T1000 (cell line): ENCODE data around the gene PSG5.
A peak's percentile ranks its signal among the peaks of the same experiment; 100 is the strongest.
"Not testable (repeated sequence)": the region's sequence is repeated elsewhere in the genome, so short reads cannot be mapped to it uniquely, and the experiment has no call there.

Experiments used
- DNase-seq: peaks from one replicate; lab custom pipeline; 2025; ENCODE audit warnings: mixed read lengths; lab: John Stamatoyannopoulos, UW

Gene PSG5

DNA sequence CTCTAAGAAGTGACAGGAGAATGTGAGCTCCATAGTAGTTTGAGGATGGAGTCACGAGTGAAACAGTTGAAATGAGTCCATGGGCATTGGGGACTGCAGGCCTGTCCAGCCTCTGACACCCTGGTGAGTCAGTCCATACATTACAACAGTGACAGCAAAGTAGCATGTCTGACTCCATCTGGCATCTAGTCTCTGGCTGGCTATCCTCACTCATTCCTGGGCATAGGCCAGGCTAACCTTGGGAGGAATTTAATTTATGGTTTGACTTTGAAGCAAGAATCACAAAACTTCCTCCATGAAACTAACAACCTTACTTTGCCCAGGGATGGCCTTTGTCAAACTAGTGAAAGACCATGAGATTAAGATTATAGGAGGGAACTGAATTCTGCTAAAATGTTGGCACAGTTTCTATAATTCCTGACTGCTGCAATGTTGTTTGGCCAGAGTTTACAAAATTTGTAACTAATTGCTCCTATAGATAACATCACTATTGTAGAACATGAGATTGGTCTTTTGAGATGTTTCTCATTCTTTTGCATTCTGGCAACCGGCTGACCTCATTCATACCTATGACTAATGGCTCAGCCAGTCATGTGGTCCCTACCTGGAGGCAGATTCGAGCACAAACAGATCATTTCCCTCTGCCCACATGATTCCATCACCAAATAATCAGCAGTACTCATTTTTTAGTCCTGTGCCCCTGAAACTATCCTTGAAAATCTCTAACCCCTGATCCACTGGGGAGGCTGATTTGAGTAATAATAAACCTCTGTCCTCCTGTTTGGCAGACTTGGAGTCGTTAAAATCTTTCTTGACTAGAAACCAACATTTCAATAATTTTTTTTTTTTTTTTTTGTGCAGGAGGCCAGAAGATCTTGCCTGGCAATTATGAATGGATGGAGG lies 4.2 kb downstream of the PSG5 start:
- DNase-seq = peak; percentile 47

DNA sequence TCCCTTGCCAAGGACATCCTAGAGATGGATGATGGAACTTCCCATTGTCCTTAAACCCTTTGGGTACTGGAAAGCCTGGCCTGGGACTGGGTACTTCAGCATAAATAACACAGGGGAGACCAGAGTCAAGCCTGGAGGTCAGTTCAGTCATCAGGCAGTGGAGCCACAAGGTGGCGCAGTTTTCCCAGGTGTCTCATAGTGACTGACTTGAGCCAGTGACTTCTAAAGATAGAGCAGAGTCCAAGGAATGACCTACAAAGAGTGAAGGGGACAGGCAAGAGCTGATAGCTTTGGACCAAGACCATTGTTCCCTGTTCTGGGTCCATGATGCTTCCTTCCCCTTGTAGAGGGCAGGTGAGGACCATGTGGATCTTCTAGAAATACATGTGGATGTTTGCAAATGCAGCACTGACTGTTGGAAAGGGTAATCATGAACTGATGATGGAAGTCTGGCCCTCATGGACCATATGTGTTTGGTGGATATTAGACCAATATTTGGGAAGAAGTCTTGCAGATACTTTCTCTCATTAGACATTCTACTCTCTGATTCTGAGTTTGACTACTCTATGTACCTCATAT lies 6.7 kb downstream of the PSG5 start:
- not testable (repeated sequence) for DNase-seq

DNA sequence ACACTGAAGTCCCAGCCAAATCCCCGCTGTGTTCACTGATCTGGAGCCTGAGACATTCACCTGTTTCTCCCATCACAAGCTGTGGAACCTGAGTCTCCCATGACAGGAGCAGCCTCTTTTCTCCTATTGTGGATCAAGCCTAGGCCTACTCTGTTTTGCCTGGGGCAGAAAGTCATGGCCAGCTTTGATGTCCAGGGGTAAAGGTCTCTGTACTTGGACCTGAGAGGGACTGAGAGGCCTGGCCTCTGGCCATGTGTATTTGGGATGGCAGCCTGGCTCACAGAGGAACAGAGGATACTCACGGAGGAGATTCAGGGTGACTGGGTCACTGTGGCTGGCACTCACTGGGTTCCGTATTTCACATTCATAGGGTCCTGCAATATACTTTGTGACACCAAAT lies 7.8 kb downstream of the PSG5 start:
- DNase-seq = not testable (repeated sequence)

DNA sequence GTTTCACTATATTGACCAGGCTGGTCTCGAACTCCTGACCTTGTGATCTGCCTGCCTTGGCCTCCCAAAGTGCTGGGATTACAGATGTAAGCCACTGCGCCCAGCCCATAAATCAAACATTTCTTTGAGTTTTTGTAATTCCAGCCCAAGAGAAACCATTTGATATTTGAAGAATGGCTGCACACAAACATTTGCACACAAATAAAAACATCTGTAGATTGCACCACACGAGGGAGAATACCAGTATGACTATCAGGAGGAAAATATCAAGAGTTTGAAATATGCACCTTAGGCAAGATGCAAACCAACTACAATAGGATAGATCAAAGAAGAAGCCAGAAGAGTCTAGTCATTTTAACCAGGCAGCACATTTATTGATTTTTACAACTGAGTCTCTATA lies 20.4 kb downstream of the PSG5 start:
- not testable (repeated sequence) for DNase-seq

DNA sequence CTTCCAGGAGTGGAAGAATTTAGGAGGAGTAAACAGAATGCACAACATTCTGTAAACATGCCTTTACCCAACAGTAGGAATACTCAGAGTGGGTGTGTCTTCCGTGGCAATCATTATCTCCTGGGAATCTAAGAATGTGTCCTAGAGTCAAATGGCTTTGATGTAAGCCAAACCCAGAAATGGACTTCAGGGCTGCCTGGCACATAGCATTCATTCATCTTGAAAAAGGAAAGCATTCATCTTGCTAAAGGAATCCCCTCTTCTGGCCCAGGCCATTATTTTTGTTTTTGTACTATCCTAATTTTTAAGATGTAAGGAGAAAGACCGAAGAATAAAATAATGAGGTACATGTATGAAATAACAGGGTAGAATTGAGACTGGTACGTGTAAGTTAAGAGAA lies 23.2 kb downstream of the PSG5 start:
- not testable (repeated sequence) for DNase-seq

DNA sequence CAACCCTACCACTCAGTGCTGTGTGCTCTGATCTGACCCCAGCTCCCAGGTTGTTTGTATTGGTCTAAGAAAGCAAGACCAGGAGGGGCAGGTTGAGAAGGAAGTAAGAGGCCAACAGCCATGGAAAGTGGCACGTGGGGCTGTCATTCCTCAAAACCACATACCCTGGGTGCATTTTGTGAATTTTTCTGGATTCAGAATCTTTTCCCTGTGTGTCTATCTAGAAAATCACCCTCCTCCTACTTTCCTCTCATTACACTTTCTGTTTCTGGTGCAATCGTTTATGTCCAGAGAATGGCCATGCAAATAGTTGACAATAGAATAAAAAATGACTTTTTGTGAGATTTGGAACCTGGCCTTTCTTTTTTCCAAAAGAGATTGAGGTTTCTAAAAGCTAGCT lies 24.1 kb downstream of the PSG5 start:
- not testable (repeated sequence) for DNase-seq

DNA sequence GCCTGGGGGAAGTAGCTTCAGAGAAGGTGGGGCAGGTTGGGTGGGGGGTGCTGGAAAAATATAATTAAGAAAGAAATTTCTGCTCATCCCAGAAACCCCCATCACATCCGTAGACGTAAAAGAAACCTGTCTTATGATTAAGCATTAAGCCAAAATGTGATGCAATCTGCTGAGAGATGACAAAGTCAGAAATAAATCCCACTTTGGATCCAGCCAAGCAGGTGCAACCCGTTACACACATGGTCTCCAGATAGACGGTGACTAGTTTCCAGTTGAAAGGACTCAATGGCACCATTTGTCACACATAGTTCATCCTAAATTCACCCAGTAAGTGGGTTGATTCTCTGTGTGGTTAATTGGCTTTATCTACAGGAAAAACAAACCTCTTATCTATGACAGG lies 34.1 kb downstream of the PSG5 start:
- DNase-seq = no peak

DNA sequence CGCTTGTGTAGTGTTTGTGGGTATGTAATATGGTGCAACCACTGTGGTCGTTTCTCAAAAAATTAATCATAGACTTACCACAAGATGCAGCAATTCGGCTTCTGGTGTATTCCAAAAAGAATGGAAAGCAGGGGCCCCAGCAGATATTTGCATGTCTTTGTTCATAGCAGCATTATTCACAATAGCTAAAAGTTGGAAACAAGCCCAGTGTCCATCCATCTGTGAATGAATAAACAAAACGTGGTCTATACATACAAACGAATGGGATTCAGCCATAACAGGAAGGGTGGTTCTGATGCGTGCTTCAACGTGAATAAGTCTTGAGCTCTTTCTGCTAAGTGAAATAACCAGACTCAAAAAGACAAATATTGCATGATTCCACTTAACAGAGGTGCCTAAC lies 36.5 kb downstream of the PSG5 start:
- DNase-seq = not testable (repeated sequence)

DNA sequence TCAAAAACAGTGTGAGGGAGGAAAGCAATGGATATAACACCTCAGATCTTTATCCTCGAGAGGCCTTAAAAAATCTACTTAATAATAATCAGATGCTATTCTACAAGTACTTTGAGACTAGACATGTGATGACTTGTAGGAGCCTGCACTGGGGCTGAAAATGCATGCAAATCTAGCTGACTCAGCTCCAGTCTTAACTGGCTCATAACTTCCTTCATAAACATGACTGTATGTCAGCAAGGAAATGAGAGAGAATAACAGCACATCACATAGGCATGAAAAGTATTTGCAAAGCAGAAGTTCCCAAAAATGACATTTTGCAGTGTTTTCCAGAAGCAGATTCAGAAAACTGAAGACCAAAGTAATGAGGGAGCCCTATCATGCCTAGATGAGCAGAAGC lies 38.1 kb downstream of the PSG5 start:
- DNase-seq = no peak

DNA sequence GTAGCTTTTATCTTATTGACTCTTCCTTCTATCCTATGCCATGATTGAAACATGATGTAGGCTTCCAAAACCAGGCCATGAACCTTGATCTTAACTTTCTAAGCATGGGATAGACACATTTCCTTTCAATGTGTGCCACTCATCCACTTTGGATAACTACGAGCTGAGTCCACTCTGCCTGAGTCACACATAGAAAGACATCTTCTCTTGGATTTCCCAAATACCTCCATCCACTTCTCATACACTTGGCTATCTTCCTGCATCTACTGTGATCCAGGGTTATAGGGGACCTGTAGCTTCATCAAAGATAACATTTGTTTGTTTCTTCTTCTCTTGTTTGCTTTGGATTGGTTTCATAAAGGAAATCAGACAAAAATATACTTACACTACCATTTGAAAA lies 44.6 kb downstream of the PSG5 start:
- not testable (repeated sequence) for DNase-seq

DNA sequence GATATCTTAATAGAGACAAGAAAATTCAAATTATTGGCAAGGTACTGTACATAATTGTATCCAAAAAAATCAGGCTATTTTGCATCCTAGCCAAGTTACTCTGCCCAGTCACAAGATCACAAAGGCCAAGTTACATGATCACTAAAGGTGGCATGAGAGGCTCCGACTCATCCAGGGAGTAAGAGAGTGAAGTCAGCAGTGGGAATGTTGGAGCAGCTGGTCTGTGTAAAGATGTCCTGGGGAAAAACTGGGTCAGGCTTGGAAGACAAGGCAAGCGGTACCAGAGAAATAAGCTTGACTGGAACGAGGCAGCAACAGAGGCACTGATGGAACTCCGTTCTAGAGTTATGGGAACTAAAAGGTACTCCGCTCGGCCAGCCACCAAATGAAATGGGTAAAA lies 53.6 kb downstream of the PSG5 start:
- no peak for DNase-seq

DNA sequence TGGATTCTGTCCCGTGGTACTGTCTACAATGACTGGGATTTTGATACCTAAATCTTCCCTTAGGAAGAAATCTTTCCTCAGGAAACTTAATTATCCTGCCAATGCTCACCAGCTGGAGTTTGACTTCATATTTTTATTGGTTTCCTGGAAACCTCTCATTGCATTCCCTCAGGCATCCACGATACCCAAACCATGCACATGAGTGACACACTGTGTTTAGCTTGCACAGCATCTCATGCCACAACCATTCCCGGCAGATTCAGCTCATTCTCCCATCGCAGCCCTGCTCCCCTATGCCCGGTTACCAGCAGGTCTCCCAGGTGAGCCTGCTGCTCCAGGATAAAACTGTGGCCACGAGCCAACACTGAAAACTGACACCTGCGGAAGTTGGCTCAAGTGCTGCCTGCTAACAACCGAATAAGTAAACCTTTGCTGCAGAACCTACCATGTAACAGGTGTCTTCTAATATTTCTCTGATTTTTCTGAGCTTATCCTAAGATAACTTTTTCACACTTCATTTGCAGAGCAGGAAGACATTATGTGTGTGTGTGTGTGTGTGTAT lies 55.0 kb downstream of the PSG5 start:
- DNase-seq = not testable (repeated sequence)

DNA sequence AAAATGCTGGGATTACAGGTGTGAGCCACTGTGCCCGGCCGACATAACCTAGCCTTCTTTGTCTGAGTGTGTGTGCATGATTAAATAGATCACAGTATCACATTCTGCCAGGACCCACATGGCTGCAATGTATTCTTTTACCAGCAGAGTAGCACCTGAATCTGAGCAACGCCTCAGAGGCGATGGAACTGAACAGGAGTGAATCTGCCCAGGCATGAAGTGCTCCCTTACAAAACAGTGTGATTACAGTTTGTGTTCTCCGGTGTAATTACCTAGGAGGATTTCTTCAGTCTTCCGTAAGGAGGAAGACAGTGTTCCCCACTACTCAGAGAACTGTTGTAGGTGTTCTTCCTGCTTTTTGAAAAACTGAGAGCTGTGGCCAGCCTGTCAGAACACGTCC lies 57.1 kb downstream of the PSG5 start:
- DNase-seq = not testable (repeated sequence)

DNA sequence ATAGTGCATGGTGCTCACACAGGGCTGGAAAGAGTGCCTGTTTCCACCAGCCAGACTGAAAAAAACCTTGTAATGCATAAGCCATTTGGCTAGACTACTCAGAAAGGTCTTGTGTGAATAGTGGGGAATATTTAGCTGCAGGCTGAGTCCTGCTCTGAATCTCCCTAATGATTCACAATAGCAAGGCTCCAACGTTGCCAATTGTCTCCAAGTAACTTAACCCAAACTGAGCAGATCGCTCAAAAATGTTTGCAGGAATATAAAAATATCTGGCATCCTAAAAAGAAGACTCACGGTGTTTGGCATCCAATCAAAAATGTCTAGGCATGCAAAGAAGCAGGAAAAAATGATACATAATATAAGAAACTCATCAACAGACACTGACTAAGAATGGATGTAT lies 59.0 kb downstream of the PSG5 start:
- peak; percentile 17 for DNase-seq

DNA sequence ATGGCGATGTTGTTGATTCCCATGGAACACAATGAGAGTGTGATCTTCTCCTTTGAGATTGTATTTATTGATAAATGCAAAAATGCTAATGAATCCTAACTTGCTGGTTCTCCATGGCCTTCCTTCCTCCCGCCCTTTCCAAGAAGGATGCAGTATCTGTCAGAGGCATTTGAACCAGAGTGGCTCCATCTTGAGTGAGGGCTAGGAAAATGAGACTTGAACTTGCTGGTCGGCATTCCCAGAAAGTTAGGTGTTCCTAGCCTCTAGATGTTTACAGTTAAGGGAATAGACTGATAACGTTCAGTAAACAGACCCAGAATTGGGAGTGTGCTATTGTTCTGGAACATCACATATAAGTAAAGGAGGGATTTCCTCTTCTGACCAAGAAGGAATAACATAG lies 59.6 kb downstream of the PSG5 start:
- no peak for DNase-seq

DNA sequence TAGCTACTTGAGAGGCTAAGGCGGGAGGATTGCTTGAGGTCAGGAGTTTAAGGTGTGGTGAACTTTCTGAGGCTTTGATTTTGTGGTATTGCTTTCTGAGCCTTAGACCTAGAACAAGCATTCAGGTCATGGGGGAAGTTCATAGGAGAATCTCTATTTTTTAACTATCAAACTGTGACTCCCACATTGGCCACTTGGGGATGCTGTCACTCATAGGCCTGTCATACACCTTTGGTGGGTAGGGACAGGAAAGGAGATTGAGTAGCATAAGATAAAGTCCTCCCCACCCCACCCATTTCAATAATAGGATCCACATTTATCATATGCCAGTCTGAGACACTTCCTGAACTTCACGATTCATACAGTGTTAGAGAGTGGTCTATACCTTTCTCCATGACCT lies 62.0 kb downstream of the PSG5 start:
- no peak for DNase-seq

DNA sequence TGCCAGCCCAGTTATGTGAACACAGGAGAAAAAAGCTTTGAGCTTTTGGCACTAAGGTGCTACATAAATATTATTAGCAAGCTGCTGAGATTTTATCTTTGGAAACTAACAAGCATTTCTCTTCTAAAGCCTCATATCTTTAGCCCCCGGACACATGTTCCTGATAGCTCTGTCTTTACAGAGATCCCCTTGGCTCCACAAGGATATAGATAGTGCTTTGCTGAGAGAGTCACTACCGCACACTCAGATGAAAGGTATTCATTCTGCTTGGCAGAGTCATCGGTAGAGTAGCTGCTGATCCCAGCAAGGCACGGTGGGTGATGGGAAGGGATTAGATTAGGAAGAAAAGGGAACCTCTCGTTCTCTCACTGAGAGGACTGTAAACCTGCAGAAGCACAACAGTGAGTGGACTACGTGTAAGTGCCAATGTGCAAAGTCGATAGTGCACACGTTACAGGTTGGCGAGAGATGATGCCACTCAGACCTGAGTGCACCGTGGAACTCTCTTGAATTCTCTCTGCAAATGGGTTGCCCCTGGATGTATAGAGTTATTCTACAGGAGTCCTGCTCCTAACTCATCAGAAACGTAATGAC lies 65.8 kb downstream of the PSG5 start:
- DNase-seq = peak; percentile 31

DNA sequence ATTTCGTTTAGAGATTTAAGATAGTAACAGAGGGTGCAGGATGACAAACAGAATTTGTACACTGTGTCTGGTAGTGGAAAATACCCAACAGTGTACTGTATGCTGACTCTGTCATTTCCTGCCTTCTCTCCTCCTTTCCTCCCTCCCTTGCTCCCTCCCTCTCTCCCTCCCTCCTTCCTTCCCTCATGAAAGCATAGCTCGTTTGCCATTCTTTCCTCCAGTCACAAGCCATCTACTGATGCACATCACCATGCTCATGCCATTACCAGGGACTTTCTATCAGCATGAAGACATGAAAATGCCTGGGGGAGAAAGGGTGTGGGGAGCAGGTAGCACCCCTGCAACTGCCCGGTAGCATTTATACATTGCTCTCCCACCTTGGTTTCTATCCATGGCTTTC lies 66.8 kb downstream of the PSG5 start:
- DNase-seq = not testable (repeated sequence)
